HEK293 (cell line): ENCODE measurements around the gene ALDOA.

Source experiments
- MEIS1 ChIP-seq: sonication (generic); formaldehyde crosslinking; IDR thresholded peaks from 2 replicates; pipeline ENCODE4 v1.8.1; 2022; ENCODE audit warnings: missing genetic modification reagents, mild to moderate bottlenecking, borderline replicate concordance
- ZNF174 ChIP-seq: fragments of 450-650 bp; formaldehyde crosslinking; IDR thresholded peaks from 2 replicates; pipeline ENCODE4 v1.5.0; 2017; ENCODE audit warnings: missing biosample characterization, mild to moderate bottlenecking, missing genetic modification characterization
- ZNF311 ChIP-seq: fragments of 450-650 bp; formaldehyde crosslinking; IDR thresholded peaks from 2 replicates; pipeline ENCODE4 v1.5.1; 2017; ENCODE audit warnings: missing biosample characterization, missing genetic modification characterization, borderline replicate concordance
- ZNF416 ChIP-seq: fragments of 450-650 bp; formaldehyde crosslinking; IDR thresholded peaks from 2 replicates; pipeline ENCODE4 v1.5.1; 2016; ENCODE audit warnings: missing biosample characterization, missing genetic modification characterization
- ZNF544 ChIP-seq: fragments of 450-650 bp; formaldehyde crosslinking; IDR thresholded peaks from 2 replicates; pipeline ENCODE4 v1.5.0; 2017; ENCODE audit warnings: missing biosample characterization, missing genetic modification characterization
- ZNF76 ChIP-seq: fragments of 450-650 bp; formaldehyde crosslinking; IDR thresholded peaks from 2 replicates; pipeline ENCODE4; 2016; ENCODE audit warnings: low read depth, missing biosample characterization, missing genetic modification characterization, borderline replicate concordance
- TF ChIP-seq, protein P1 (sequence below): fragments of 450-650 bp; formaldehyde crosslinking; IDR thresholded peaks from 2 replicates; pipeline ENCODE4 v1.5.1; 2016; ENCODE audit warnings: missing biosample characterization, missing genetic modification characterization
- TF ChIP-seq, protein P2 (sequence below): fragments of 450-650 bp; formaldehyde crosslinking; IDR thresholded peaks from 2 replicates; pipeline ENCODE4 v1.5.1; 2016; ENCODE audit warnings: missing biosample characterization, missing genetic modification characterization
- TF ChIP-seq, protein P3 (sequence below): fragments of 450-650 bp; formaldehyde crosslinking; IDR thresholded peaks from 2 replicates; pipeline ENCODE4 v1.5.1; 2016; ENCODE audit warnings: missing biosample characterization, missing genetic modification characterization
- TF ChIP-seq, protein P4 (sequence below): fragments of 450-650 bp; formaldehyde crosslinking; IDR thresholded peaks from 2 replicates; pipeline ENCODE4 v1.5.1; 2016; ENCODE audit warnings: missing biosample characterization, missing genetic modification characterization

DNA sequence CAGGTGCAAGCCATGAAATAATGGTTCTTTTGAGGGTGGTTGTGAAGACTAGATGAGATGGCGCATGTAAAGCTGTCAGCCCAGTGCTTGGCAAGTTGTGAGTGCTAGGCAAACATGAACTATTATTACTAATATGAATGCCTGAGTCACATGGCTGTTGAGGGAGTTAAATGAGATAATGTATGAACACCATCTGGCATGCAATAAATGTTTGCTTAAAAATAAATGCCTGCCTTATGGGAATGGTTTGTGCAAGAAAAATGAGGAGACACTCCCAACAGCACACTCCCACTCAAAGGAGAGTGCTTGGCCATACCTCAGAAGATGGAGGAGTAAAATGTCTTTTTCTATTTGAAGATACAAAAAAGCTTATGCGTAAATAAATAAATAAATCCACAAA lies 53.9 kb downstream of the ALDOA start:
- TF ChIP-seq, protein P1, sequence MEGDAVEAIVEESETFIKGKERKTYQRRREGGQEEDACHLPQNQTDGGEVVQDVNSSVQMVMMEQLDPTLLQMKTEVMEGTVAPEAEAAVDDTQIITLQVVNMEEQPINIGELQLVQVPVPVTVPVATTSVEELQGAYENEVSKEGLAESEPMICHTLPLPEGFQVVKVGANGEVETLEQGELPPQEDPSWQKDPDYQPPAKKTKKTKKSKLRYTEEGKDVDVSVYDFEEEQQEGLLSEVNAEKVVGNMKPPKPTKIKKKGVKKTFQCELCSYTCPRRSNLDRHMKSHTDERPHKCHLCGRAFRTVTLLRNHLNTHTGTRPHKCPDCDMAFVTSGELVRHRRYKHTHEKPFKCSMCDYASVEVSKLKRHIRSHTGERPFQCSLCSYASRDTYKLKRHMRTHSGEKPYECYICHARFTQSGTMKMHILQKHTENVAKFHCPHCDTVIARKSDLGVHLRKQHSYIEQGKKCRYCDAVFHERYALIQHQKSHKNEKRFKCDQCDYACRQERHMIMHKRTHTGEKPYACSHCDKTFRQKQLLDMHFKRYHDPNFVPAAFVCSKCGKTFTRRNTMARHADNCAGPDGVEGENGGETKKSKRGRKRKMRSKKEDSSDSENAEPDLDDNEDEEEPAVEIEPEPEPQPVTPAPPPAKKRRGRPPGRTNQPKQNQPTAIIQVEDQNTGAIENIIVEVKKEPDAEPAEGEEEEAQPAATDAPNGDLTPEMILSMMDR (tag by site-specific recombination), result no peak
- TF ChIP-seq, protein P2, sequence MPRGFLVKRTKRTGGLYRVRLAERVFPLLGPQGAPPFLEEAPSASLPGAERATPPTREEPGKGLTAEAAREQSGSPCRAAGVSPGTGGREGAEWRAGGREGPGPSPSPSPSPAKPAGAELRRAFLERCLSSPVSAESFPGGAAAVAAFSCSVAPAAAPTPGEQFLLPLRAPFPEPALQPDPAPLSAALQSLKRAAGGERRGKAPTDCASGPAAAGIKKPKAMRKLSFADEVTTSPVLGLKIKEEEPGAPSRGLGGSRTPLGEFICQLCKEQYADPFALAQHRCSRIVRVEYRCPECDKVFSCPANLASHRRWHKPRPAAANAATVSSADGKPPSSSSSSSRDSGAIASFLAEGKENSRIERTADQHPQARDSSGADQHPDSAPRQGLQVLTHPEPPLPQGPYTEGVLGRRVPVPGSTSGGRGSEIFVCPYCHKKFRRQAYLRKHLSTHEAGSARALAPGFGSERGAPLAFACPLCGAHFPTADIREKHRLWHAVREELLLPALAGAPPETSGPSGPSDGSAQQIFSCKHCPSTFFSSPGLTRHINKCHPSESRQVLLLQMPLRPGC (tag by site-specific recombination), result no peak
- TF ChIP-seq ZNF76 (no peak), MEIS1 (no peak), ZNF416 (tag by site-specific recombination) (no peak), ZNF544 (no peak), ZNF311 (tag by site-specific recombination) (no peak), ZNF174 (tag by site-specific recombination) (no peak)
- TF ChIP-seq, protein P3, sequence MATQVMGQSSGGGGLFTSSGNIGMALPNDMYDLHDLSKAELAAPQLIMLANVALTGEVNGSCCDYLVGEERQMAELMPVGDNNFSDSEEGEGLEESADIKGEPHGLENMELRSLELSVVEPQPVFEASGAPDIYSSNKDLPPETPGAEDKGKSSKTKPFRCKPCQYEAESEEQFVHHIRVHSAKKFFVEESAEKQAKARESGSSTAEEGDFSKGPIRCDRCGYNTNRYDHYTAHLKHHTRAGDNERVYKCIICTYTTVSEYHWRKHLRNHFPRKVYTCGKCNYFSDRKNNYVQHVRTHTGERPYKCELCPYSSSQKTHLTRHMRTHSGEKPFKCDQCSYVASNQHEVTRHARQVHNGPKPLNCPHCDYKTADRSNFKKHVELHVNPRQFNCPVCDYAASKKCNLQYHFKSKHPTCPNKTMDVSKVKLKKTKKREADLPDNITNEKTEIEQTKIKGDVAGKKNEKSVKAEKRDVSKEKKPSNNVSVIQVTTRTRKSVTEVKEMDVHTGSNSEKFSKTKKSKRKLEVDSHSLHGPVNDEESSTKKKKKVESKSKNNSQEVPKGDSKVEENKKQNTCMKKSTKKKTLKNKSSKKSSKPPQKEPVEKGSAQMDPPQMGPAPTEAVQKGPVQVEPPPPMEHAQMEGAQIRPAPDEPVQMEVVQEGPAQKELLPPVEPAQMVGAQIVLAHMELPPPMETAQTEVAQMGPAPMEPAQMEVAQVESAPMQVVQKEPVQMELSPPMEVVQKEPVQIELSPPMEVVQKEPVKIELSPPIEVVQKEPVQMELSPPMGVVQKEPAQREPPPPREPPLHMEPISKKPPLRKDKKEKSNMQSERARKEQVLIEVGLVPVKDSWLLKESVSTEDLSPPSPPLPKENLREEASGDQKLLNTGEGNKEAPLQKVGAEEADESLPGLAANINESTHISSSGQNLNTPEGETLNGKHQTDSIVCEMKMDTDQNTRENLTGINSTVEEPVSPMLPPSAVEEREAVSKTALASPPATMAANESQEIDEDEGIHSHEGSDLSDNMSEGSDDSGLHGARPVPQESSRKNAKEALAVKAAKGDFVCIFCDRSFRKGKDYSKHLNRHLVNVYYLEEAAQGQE (tag by site-specific recombination), result no peak
- TF ChIP-seq, protein P4, sequence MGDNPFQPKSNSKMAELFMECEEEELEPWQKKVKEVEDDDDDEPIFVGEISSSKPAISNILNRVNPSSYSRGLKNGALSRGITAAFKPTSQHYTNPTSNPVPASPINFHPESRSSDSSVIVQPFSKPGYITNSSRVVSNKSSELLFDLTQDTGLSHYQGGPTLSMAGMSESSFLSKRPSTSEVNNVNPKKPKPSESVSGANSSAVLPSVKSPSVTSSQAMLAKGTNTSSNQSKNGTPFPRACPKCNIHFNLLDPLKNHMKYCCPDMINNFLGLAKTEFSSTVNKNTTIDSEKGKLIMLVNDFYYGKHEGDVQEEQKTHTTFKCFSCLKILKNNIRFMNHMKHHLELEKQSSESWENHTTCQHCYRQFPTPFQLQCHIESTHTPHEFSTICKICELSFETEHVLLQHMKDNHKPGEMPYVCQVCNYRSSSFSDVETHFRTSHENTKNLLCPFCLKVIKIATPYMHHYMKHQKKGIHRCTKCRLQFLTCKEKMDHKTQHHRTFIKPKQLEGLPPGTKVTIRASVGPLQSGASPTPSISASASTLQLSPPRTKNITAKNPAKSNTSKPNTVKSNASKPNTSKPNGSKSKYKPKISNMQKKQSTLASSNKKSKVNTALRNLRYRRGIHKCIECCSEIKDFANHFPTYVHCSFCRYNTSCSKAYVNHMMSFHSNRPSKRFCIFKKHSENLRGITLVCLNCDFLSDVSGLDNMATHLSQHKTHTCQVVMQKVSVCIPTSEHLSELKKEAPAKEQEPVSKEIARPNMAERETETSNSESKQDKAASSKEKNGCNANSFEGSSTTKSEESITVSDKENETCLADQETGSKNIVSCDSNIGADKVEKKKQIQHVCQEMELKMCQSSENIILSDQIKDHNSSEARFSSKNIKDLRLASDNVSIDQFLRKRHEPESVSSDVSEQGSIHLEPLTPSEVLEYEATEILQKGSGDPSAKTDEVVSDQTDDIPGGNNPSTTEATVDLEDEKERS, result no peak
